Measurements from ENCODE around the gene TMEM144. TPM values are rescaled to one million over a fixed set of nuclear protein-coding genes. Genes with fewer than 3 reads are reported as not detected.

TMEM144 gene
- total and polyA plus RNA-seq, 7 donors, result 0.53 to 1.9 (median 1.0) TPM

GRCh38 chr4:158243071-158243470, 32.8 kb downstream of the TMEM144 start:
- ATAC-seq, result no peak
- Histone ChIP-seq H3K9me3 (no peaks in the 10 kb centered on the region), H3K27me3 (ENCODE audit: insufficient read depth in 3 of 3, low read length in 2 of 3) (no peaks in the 10 kb centered on the region), H3K4me1 (no peaks in the 10 kb centered on the region), H3K27ac (no peak overlapping the region), H3K36me3 (ENCODE audit: insufficient read depth in 1 of 2, low read depth in 1 of 2) (no peaks in the 10 kb centered on the region), H3K4me3 (no peak overlapping the region)
- TF ChIP-seq CTCF (IDR thresholded peaks at IDR 0.05), result no peak
- DNase-seq, result no peak
- intact Hi-C loops (cut with DNase I), result no loop called here

DNA sequence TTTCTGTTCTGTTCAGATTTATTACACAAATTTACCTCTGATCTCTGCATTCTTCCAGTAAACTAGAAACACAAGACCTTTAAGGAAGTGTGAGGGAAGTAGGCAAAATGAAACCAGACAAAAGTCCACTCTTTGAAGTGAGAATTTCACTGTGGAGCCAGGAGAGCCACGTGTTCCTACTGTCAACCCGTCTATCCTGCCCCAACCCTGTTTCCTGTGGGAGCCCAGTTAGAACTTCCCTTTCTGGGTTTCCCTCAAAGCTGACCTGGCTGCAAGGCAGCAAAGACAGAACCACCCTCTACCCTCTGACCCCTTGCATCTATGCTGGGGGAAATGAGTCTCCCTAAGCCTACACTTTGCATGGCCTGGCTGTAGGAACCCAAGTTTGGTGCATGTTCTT, 40.0 kb downstream of the TMEM144 start:
- 31 to 50% (median 32%) methylated on average over 2 of the region's 2 CpGs for WGBS, 3 donors
- H3K36me3 ChIP-seq (ENCODE audit: insufficient read depth in 1 of 2, low read depth in 1 of 2), result no peaks in the 10 kb centered on the region
- no peak overlapping the region for H3K4me3 ChIP-seq
- no peak for TF ChIP-seq CTCF (IDR thresholded peaks at IDR 0.05)
- H3K27ac ChIP-seq, result no peak overlapping the region
- no peaks in the 10 kb centered on the region for H3K9me3 ChIP-seq
- no peak for ATAC-seq
- no peak for DNase-seq
- H3K4me1 ChIP-seq, result no peaks in the 10 kb centered on the region
- no peaks in the 10 kb centered on the region for H3K27me3 ChIP-seq (ENCODE audit: insufficient read depth in 3 of 3, low read length in 2 of 3)
- intact Hi-C loops (cut with DNase I), result loop anchor here (5.0 to 10.0 kb wide), 4 partner anchors 38 to 372 kb away; partner anchors contain the start of gene TMEM144 (in 1 of the 2)

DNA sequence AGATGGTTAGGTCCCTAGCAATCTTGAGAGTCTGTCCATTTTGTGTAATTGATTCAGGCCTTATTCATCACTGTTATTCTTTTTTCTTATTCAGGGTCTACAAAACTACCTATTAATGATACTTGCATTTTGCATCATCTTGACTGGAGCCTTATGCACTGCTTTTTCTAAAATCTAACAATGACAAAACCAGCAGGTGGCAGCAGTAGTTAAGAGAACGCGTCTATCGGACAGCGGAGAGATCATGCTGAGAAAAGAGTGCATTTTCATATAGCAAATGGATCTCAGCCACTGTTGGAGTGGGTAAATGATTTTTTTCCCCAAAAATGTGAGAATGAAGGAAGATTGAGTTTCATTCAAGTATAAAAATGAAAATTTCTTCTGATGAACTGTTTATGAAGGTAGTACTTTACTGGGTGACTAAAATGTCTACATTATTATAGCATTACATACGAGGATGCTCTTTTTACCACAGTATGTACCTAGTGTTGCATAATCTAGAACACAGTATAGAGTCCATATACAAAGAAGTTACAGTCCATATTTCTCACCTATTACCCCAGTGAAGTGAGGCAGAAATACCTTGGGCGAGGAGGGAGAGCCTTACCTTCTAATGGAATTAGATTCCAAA, 43.2 kb downstream of the TMEM144 start:
- intact Hi-C loops (cut with DNase I), result loop anchor here (2.0 to 10.0 kb wide), 5 partner anchors 41 to 369 kb away; partner anchors contain the start of gene TMEM144 (in 1 of the 2)
- WGBS, 3 donors, result 30 to 35% (median 31%) methylated on average over 6 of the region's 6 CpGs
- Histone ChIP-seq H3K27me3 (ENCODE audit: insufficient read depth in 3 of 3, low read length in 2 of 3) (no peaks in the 10 kb centered on the region), H3K27ac (no peak overlapping the region), H3K36me3 (ENCODE audit: insufficient read depth in 1 of 2, low read depth in 1 of 2) (no peaks in the 10 kb centered on the region), H3K9me3 (no peaks in the 10 kb centered on the region), H3K4me1 (no peaks in the 10 kb centered on the region), H3K4me3 (no peak overlapping the region)
- no peak for DNase-seq
- ATAC-seq, result peak in 2 of 4 donors; percentile 64 to 81
- peak; percentile 67 for TF ChIP-seq CTCF (IDR thresholded peaks at IDR 0.05)

- DNase-seq (no peak), ATAC-seq (no peak)
- no peak overlapping the region for H3K4me3 ChIP-seq
- WGBS, 3 donors, result 82 to 91% (median 89%) methylated on average over 2 of the region's 2 CpGs
- no peaks in the 10 kb centered on the region for H3K4me1 ChIP-seq
- no peak overlapping the region for H3K27ac ChIP-seq
- H3K36me3 ChIP-seq (ENCODE audit: insufficient read depth in 1 of 2, low read depth in 1 of 2), result no peaks in the 10 kb centered on the region
- intact Hi-C loops (cut with DNase I), result loop anchor here (2.0 to 10.0 kb wide), 6 partner anchors 42 to 371 kb away; partner anchors contain the start of gene TMEM144 (in 1 of the 2)
- TF ChIP-seq CTCF (IDR thresholded peaks at IDR 0.05), result no peak
- no peaks in the 10 kb centered on the region for H3K9me3 ChIP-seq
- H3K27me3 ChIP-seq (ENCODE audit: insufficient read depth in 3 of 3, low read length in 2 of 3), result no peaks in the 10 kb centered on the region
Measured at GRCh38 chr4:158254292-158254691, 44.0 kb downstream of the TMEM144 start.

Data from psoas muscle (tissue), 8 donors.